ENCODE results near the gene FAM180B.
A peak's percentile ranks its signal among the peaks of the same experiment; 100 is the strongest.
"Not testable (repeated sequence)": the region's sequence is repeated elsewhere in the genome, so short reads cannot be mapped to it uniquely, and the experiment has no call there.

Gene FAM180B

GRCh38 chr11:47586098-47586855, at the start of gene FAM180B:
TSS of gene FAM180B (plus strand) at chr11:47586678. CDS start at chr11:47586769, 91 bp downstream.
- H3K9me3 ChIP-seq (ENCODE audit: low read depth, low read length), result no peaks in the 10 kb centered on the region
- H3K36me3 ChIP-seq (ENCODE audit: insufficient read depth, low read length), result peaks cover 34% of the 10 kb centered on the region
- no peak within 1 kb of the TSS for H3K4me3 ChIP-seq
- no peak within 1 kb of the TSS for H3K27ac ChIP-seq
- H3K9ac ChIP-seq (ENCODE audit: insufficient read length), result no peak within 1 kb of the TSS
- TF ChIP-seq EZH2 (IDR thresholded peaks at IDR 0.05) (no peak), FOXP2 (optimal IDR thresholded peaks at IDR 0.05; ENCODE audit: control extremely low read depth, extremely low read length, insufficient read depth) (no peak)
- no peak for DNase-seq (ENCODE audit: low read depth, low spot score)

GRCh38 chr11:47536915-47537314, 49.6 kb upstream of the FAM180B start:
- TF ChIP-seq POLR2AphosphoS5 (IDR thresholded peaks at IDR 0.05; ENCODE audit: borderline replicate concordance, low read depth, low read length) (no peak), FOXP2 (optimal IDR thresholded peaks at IDR 0.05; ENCODE audit: control extremely low read depth, extremely low read length, insufficient read depth) (no peak), EZH2 (IDR thresholded peaks at IDR 0.05) (no peak)
- Histone ChIP-seq H3K4me3 (no peak overlapping the region), H3K36me3 (ENCODE audit: insufficient read depth, low read length) (peaks cover 4% of the 10 kb centered on the region; the same call in 1 of the 2 replicates), H3K9ac (ENCODE audit: insufficient read length) (no peak overlapping the region), H3K9me3 (ENCODE audit: low read depth, low read length) (no peaks in the 10 kb centered on the region), H3K27ac (0 out of 2 replicates have a peak overlapping the region, but pooled peaks have one; percentile 7)
- DNase-seq (ENCODE audit: low read depth, low spot score), result no peak

GRCh38 chr11:47538741-47539565, 47.5 kb upstream of the FAM180B start:
- H3K9me3 ChIP-seq (ENCODE audit: low read depth, low read length), result no peaks in the 10 kb centered on the region
- H3K36me3 ChIP-seq (ENCODE audit: insufficient read depth, low read length), result peaks cover 4% of the 10 kb centered on the region; the same call in 1 of the 2 replicates
- H3K4me3 ChIP-seq, result no peak overlapping the region
- H3K9ac ChIP-seq (ENCODE audit: insufficient read length), result no peak overlapping the region
- TF ChIP-seq FOXP2 (optimal IDR thresholded peaks at IDR 0.05; ENCODE audit: control extremely low read depth, extremely low read length, insufficient read depth), result no peak
- TF ChIP-seq POLR2AphosphoS5 (IDR thresholded peaks at IDR 0.05; ENCODE audit: borderline replicate concordance, low read depth, low read length), result no peak
- no peak for TF ChIP-seq EZH2 (IDR thresholded peaks at IDR 0.05)
- no peak overlapping the region for H3K27ac ChIP-seq
- DNase-seq (ENCODE audit: low read depth, low spot score), result no peak

- Histone ChIP-seq H3K9me3 (ENCODE audit: low read depth, low read length) (no peaks in the 10 kb centered on the region), H3K4me3 (no peak overlapping the region), H3K27ac (no peak overlapping the region), H3K36me3 (ENCODE audit: insufficient read depth, low read length) (peaks cover 4% of the 10 kb centered on the region; the same call in 1 of the 2 replicates), H3K9ac (ENCODE audit: insufficient read length) (no peak overlapping the region)
- DNase-seq (ENCODE audit: low read depth, low spot score), result no peak
- TF ChIP-seq EZH2 (IDR thresholded peaks at IDR 0.05) (no peak), POLR2AphosphoS5 (IDR thresholded peaks at IDR 0.05; ENCODE audit: borderline replicate concordance, low read depth, low read length) (no peak), FOXP2 (optimal IDR thresholded peaks at IDR 0.05; ENCODE audit: control extremely low read depth, extremely low read length, insufficient read depth) (no peak)
Observed at GRCh38 chr11:47539681-47540039, 46.8 kb upstream of the FAM180B start.

- TF ChIP-seq FOXP2 (optimal IDR thresholded peaks at IDR 0.05; ENCODE audit: control extremely low read depth, extremely low read length, insufficient read depth) (no peak), POLR2AphosphoS5 (IDR thresholded peaks at IDR 0.05; ENCODE audit: borderline replicate concordance, low read depth, low read length) (no peak), EZH2 (IDR thresholded peaks at IDR 0.05) (no peak)
- H3K9ac ChIP-seq (ENCODE audit: insufficient read length), result no peak overlapping the region
- no peaks in the 10 kb centered on the region for H3K9me3 ChIP-seq (ENCODE audit: low read depth, low read length)
- DNase-seq (ENCODE audit: low read depth, low spot score), result no peak
- H3K36me3 ChIP-seq (ENCODE audit: insufficient read depth, low read length), result peaks cover 3% of the 10 kb centered on the region; the same call in 1 of the 2 replicates
- no peak overlapping the region for H3K27ac ChIP-seq
- H3K4me3 ChIP-seq, result no peak overlapping the region
Observed at GRCh38 chr11:47541070-47541469, 45.4 kb upstream of the FAM180B start.

- no peak for TF ChIP-seq POLR2AphosphoS5 (IDR thresholded peaks at IDR 0.05; ENCODE audit: borderline replicate concordance, low read depth, low read length)
- no peak for TF ChIP-seq EZH2 (IDR thresholded peaks at IDR 0.05)
- no peak for TF ChIP-seq FOXP2 (optimal IDR thresholded peaks at IDR 0.05; ENCODE audit: control extremely low read depth, extremely low read length, insufficient read depth)
- peaks cover 28% of the 10 kb centered on the region for H3K36me3 ChIP-seq (ENCODE audit: insufficient read depth, low read length)
- no peak overlapping the region for H3K27ac ChIP-seq
Observed at GRCh38 chr11:47545298-47545697, 41.2 kb upstream of the FAM180B start.

GRCh38 chr11:47546274-47546673, 40.2 kb upstream of the FAM180B start:
- peaks cover 38% of the 10 kb centered on the region for H3K36me3 ChIP-seq (ENCODE audit: insufficient read depth, low read length)
- not testable (repeated sequence) for H3K9me3 ChIP-seq (ENCODE audit: low read depth, low read length); H3K9ac ChIP-seq (ENCODE audit: insufficient read length); DNase-seq (ENCODE audit: low read depth, low spot score); H3K27ac ChIP-seq; H3K4me3 ChIP-seq

More at GRCh38 chr11:47545298-47545697, 41.2 kb upstream of the FAM180B start:
- no peak for DNase-seq (ENCODE audit: low read depth, low spot score)
- H3K9ac ChIP-seq (ENCODE audit: insufficient read length), result no peak overlapping the region
- no peak overlapping the region for H3K4me3 ChIP-seq
- H3K9me3 ChIP-seq (ENCODE audit: low read depth, low read length), result no peaks in the 10 kb centered on the region

- Histone ChIP-seq H3K4me3 (peak overlapping the region; percentile 100; the same call in 1 of the 2 replicates), H3K9ac (ENCODE audit: insufficient read length) (no peak overlapping the region), H3K9me3 (ENCODE audit: low read depth, low read length) (no peaks in the 10 kb centered on the region), H3K27ac (no peak overlapping the region), H3K36me3 (ENCODE audit: insufficient read depth, low read length) (peaks cover 39% of the 10 kb centered on the region)
- no peak for TF ChIP-seq EZH2 (IDR thresholded peaks at IDR 0.05)
- no peak for TF ChIP-seq POLR2AphosphoS5 (IDR thresholded peaks at IDR 0.05; ENCODE audit: borderline replicate concordance, low read depth, low read length)
- no peak for TF ChIP-seq FOXP2 (optimal IDR thresholded peaks at IDR 0.05; ENCODE audit: control extremely low read depth, extremely low read length, insufficient read depth)
- no peak for DNase-seq (ENCODE audit: low read depth, low spot score)
Observed at GRCh38 chr11:47550288-47551047, 36.0 kb upstream of the FAM180B start.
